ENCODE results near the gene AOPEP.

Gene AOPEP

GRCh38 chr9:94993821-94994165, 267.3 kb downstream of the AOPEP start:
- in situ Hi-C loops (cut with MboI; ENCODE audit: low pct_unique_long_range_greater_than_20kb, low sequenced_read_pairs, unreplicated experiment): no loop called here
- DNase-seq (ENCODE audit: low spot score): no peak
- no peak for TF ChIP-seq CTCF (IDR thresholded peaks at IDR 0.05; ENCODE audit: extremely low read depth, insufficient read depth, missing control alignments)

- in situ Hi-C loops (cut with MboI; ENCODE audit: low pct_unique_long_range_greater_than_20kb, low sequenced_read_pairs, unreplicated experiment): no loop called here
Measured at GRCh38 chr9:94995048-94995693, 268.7 kb downstream of the AOPEP start.

GRCh38 chr9:94996641-94997040, 270.1 kb downstream of the AOPEP start:
- in situ Hi-C loops (cut with MboI; ENCODE audit: low pct_unique_long_range_greater_than_20kb, low sequenced_read_pairs, unreplicated experiment): no loop called here
- no peak for TF ChIP-seq CTCF (IDR thresholded peaks at IDR 0.05; ENCODE audit: extremely low read depth, insufficient read depth, missing control alignments)
- DNase-seq (ENCODE audit: low spot score): no peak

More at GRCh38 chr9:94995048-94995693, 268.7 kb downstream of the AOPEP start:
- no peak for DNase-seq (ENCODE audit: low spot score)
- TF ChIP-seq CTCF (IDR thresholded peaks at IDR 0.05; ENCODE audit: extremely low read depth, insufficient read depth, missing control alignments): no peak

GRCh38 chr9:94997727-94998126, 271.2 kb downstream of the AOPEP start:
- in situ Hi-C loops (cut with MboI; ENCODE audit: low pct_unique_long_range_greater_than_20kb, low sequenced_read_pairs, unreplicated experiment): no loop called here
- DNase-seq (ENCODE audit: low spot score): no peak
- TF ChIP-seq CTCF (IDR thresholded peaks at IDR 0.05; ENCODE audit: extremely low read depth, insufficient read depth, missing control alignments): no peak

- no peak for DNase-seq (ENCODE audit: low spot score)
- in situ Hi-C loops (cut with MboI; ENCODE audit: low pct_unique_long_range_greater_than_20kb, low sequenced_read_pairs, unreplicated experiment): no loop called here
- no peak for TF ChIP-seq CTCF (IDR thresholded peaks at IDR 0.05; ENCODE audit: extremely low read depth, insufficient read depth, missing control alignments)
Measured at GRCh38 chr9:94999832-95000231, 273.3 kb downstream of the AOPEP start.

GRCh38 chr9:95000821-95001220, 274.3 kb downstream of the AOPEP start:
- DNase-seq (ENCODE audit: low spot score): no peak
- in situ Hi-C loops (cut with MboI; ENCODE audit: low pct_unique_long_range_greater_than_20kb, low sequenced_read_pairs, unreplicated experiment): no loop called here
- TF ChIP-seq CTCF (IDR thresholded peaks at IDR 0.05; ENCODE audit: extremely low read depth, insufficient read depth, missing control alignments): no peak

Measured in GM13977 (cell line).